PC-9 (cell line): ENCODE data around the gene PPARA. TPM values are rescaled to one million over a fixed set of nuclear protein-coding genes. Genes with fewer than 3 reads are reported as not detected.

Source experiments
- BruUV-seq: library from RNA; stranded (reverse); fragments of 400-500 nt; replicated peaks from 2 replicates; lab custom pipeline; 2021; lab: Mats Ljungman, UMichigan
- CTCF ChIA-PET: fragments of 300-600 bp; sonication (Branson Sonifier 250); formaldehyde crosslinking; loops from one replicate; lab custom pipeline; 2022; ENCODE audit warnings: antibody characterized with exemption; lab: Charles Lee
- POLR2A ChIA-PET: fragments of 300-600 bp; sonication (Branson Sonifier 250); formaldehyde crosslinking; loops from one replicate; lab custom pipeline; 2022; ENCODE audit warnings: antibody characterized with exemption; ENCODE audit not compliant: unreplicated experiment; lab: Charles Lee
- DNase-seq, 2 experiments: peaks; one replicate each; pipeline versions ENCODE4 v3.0.0 to v3.0.0-alpha.2; 2015 to 2022; ENCODE audit warnings: mixed read lengths in 1 of 2
- H2AFZ ChIP-seq: fragments of 200-600 bp; sonication (generic); 2 replicates; pipeline ENCODE4 v1.8.1; 2017; ENCODE audit warnings: antibody characterized with exemption
- H3F3A ChIP-seq: fragments of 200-600 bp; sonication (generic); 2 replicates; pipeline ENCODE4 v1.8.1; 2017; ENCODE audit warnings: antibody characterized with exemption, mild to moderate bottlenecking, low read depth; ENCODE audit not compliant: insufficient read depth
- H3K27ac ChIP-seq: fragments of 200-600 bp; sonication (generic); 2 replicates; pipeline ENCODE4 v1.6.1; 2016; ENCODE audit warnings: mixed run types
- H3K27me3 ChIP-seq: fragments of 200-600 bp; sonication (generic); 2 replicates; pipeline ENCODE4 v1.6.1; 2016; ENCODE audit warnings: low read depth, mixed run types; ENCODE audit not compliant: insufficient read depth
- H3K36me3 ChIP-seq: fragments of 200-600 bp; sonication (generic); 2 replicates; pipeline ENCODE4 v1.6.1; 2016; ENCODE audit warnings: low read depth, mixed run types
- H3K4me1 ChIP-seq: fragments of 200-600 bp; sonication (generic); replicated peaks from 2 replicates; pipeline ENCODE4 v1.6.1; 2016; ENCODE audit warnings: mixed run types; ENCODE audit not compliant: insufficient read depth
- H3K4me2 ChIP-seq: fragments of 200-600 bp; sonication (generic); 2 replicates; pipeline ENCODE4 v1.6.1; 2017; ENCODE audit warnings: mixed run types
- H3K4me3 ChIP-seq: fragments of 200-600 bp; sonication (generic); 2 replicates; pipeline ENCODE4 v1.6.1; 2016; ENCODE audit warnings: mixed run types
- H3K79me2 ChIP-seq: fragments of 200-600 bp; sonication (generic); 2 replicates; pipeline ENCODE4 v1.6.1; 2017; ENCODE audit warnings: low read depth, mixed run types
- H3K9me2 ChIP-seq: fragments of 200-600 bp; sonication (generic); 2 replicates; pipeline ENCODE4 v1.8.1; 2017; ENCODE audit warnings: mild to moderate bottlenecking; ENCODE audit not compliant: insufficient read depth
- H3K9me3 ChIP-seq: fragments of 200-600 bp; sonication (generic); 2 replicates; pipeline ENCODE4 v1.8.1; 2016; ENCODE audit warnings: low read depth; ENCODE audit not compliant: insufficient read depth
- H4K20me1 ChIP-seq: fragments of 200-600 bp; sonication (generic); 2 replicates; pipeline ENCODE4 v1.8.1; 2017; ENCODE audit not compliant: insufficient read depth
- EZH2 ChIP-seq: fragments of 200-600 bp; sonication (generic); IDR thresholded peaks from 2 replicates; pipeline ENCODE4 v1.8.0; 2017; ENCODE audit warnings: antibody characterized with exemption, low read depth
- intact Hi-C: fragments of 100-400 bp; cut with micrococcal nuclease; formaldehyde crosslinking; loops from one replicate; pipeline ENCODE4 v1.10.0; 2022; ENCODE audit not compliant: unreplicated experiment
- total RNA-seq: library from RNA; stranded (reverse); gene quantifications from 2 replicates; pipeline ENCODE4 v1.2.3, GENCODE V29; 2021
- TF ChIP-seq, protein P1 (sequence below): fragments of 200-600 bp; sonication (generic); conservative IDR thresholded peaks from 2 replicates; pipeline ENCODE4 v1.6.1; 2017; ENCODE audit warnings: mixed run types, antibody characterized with exemption, mild to moderate bottlenecking, moderate library complexity

The PPARA gene
- total RNA-seq, 1 experiment from 2014 or later = 43.9 TPM

DNA sequence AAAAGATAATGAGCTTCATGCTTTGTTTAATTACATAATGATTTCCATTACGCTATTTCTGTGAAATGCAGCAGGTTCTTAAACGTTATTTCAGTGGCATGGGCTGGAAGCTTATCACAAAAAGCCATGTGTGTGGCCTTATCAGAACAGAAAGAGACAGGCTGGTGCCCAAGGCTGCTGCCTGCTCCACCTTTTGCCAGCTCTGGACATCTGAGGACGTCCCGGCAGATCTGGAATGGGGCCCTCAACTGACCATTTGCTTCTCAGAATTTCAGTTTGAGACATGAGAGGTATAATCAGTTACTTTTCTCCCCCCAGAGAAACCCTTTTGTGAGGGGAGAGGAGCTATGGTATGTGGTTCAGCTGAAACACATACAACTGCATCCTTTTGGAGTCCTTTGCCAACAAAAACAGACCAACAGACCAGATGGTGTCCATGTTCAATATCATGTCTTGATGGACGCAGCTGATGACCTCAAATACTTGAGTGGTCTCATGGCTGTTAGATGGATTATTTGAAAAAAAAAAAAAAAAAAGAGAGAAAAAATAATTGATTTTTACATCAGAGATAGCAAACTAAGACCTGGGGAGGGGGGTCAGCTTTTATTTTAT is 91.2 kb downstream of the PPARA start:
- CTCF ChIA-PET = interaction anchor here (0.6 kb wide), 1 partner anchor 119 kb away, joined by 6 read pairs; no protein-coding TSS in a partner anchor
- Histone ChIP-seq H3K79me2 (no peaks in the 10 kb centered on the region), H3K27me3 (no peaks in the 10 kb centered on the region), H3K36me3 (no peaks in the 10 kb centered on the region), H4K20me1 (peaks cover 3% of the 10 kb centered on the region; the same call in 1 of the 2 replicates), H2AFZ (no peak overlapping the region), H3F3A (no peaks in the 10 kb centered on the region), H3K4me1 (no peaks in the 10 kb centered on the region), H3K4me2 (no peak overlapping the region), H3K27ac (no peak overlapping the region), H3K4me3 (no peak overlapping the region), H3K9me3 (no peaks in the 10 kb centered on the region), H3K9me2 (no peaks in the 10 kb centered on the region)
- no peak for DNase-seq
- no TSS peak for BruUV-seq
- no peak for TF ChIP-seq EZH2
- TF ChIP-seq, protein P1, sequence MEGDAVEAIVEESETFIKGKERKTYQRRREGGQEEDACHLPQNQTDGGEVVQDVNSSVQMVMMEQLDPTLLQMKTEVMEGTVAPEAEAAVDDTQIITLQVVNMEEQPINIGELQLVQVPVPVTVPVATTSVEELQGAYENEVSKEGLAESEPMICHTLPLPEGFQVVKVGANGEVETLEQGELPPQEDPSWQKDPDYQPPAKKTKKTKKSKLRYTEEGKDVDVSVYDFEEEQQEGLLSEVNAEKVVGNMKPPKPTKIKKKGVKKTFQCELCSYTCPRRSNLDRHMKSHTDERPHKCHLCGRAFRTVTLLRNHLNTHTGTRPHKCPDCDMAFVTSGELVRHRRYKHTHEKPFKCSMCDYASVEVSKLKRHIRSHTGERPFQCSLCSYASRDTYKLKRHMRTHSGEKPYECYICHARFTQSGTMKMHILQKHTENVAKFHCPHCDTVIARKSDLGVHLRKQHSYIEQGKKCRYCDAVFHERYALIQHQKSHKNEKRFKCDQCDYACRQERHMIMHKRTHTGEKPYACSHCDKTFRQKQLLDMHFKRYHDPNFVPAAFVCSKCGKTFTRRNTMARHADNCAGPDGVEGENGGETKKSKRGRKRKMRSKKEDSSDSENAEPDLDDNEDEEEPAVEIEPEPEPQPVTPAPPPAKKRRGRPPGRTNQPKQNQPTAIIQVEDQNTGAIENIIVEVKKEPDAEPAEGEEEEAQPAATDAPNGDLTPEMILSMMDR = no peak
- POLR2A ChIA-PET = interaction anchor here (0.7 kb wide), 1 partner anchor 70 kb away, joined by 6 read pairs; no protein-coding TSS in a partner anchor
- intact Hi-C loops = no loop called here

- Histone ChIP-seq H3K4me3 (no peak overlapping the region), H2AFZ (no peak overlapping the region), H3K4me2 (no peak overlapping the region), H3K27me3 (no peaks in the 10 kb centered on the region), H4K20me1 (peaks cover 3% of the 10 kb centered on the region; the same call in 1 of the 2 replicates), H3K4me1 (no peaks in the 10 kb centered on the region), H3K9me2 (no peaks in the 10 kb centered on the region), H3K9me3 (no peaks in the 10 kb centered on the region), H3K36me3 (no peaks in the 10 kb centered on the region), H3K79me2 (no peaks in the 10 kb centered on the region), H3F3A (no peaks in the 10 kb centered on the region), H3K27ac (no peak overlapping the region)
- TF ChIP-seq, protein P1 = no peak
- TF ChIP-seq EZH2 = no peak
- ChIA-PET CTCF (no interaction called here), POLR2A (interaction anchor here (0.7 kb wide), 1 partner anchor 29 kb away, joined by 8 read pairs; no protein-coding TSS in a partner anchor)
- intact Hi-C loops = no loop called here
- no peak for DNase-seq
- no TSS peak for BruUV-seq
Observed at GRCh38 chr22:46242076-46242475, 91.8 kb downstream of the PPARA start.

DNA sequence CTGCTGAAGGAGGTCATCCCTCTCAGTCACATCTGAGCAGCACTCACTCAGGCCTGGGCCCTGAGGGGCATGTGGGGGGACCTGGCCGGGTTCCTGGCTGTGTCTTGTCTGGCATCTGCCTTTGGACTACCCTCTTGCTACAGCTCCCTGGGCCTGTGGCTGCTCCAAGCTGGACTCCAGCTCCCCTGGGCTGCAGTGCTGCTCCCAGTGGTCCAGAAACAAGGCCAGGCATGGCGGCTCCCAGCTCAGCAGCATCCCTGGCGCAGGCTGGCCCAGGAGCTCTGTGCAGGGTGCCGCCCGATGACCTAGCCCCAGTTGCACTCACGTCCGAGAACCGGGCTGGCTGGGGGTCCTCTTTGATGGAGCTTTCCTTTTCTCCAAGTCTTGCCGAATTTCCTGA is 94.4 kb downstream of the PPARA start:
- no peaks in the 10 kb centered on the region for H3K36me3 ChIP-seq

More for the DNA sequence above, 94.4 kb downstream of the PPARA start:
- 0 out of 2 replicates have a peak, but pooled peaks cover 3% of the 10 kb centered on the region for H3F3A ChIP-seq
- CTCF ChIA-PET = no interaction called here
- H3K4me2 ChIP-seq = no peak overlapping the region
- no peak for TF ChIP-seq EZH2
- TF ChIP-seq, protein P1 = no peak
- no peaks in the 10 kb centered on the region for H3K9me3 ChIP-seq
- peaks cover 4% of the 10 kb centered on the region for H3K4me1 ChIP-seq
- POLR2A ChIA-PET = no interaction called here
- H3K9me2 ChIP-seq = no peaks in the 10 kb centered on the region
- peaks cover 3% of the 10 kb centered on the region; the same call in 1 of the 2 replicates for H4K20me1 ChIP-seq
- no peak overlapping the region for H2AFZ ChIP-seq
- peaks cover 7% of the 10 kb centered on the region; the same call in 1 of the 2 replicates for H3K79me2 ChIP-seq
- H3K27me3 ChIP-seq = no peaks in the 10 kb centered on the region
- H3K4me3 ChIP-seq = no peak overlapping the region
- intact Hi-C loops = no loop called here
- no peak for DNase-seq
- no TSS peak for BruUV-seq
- no peak overlapping the region for H3K27ac ChIP-seq
